ENCODE data around the gene OLFM1. TPM values are rescaled to one million over a fixed set of nuclear protein-coding genes. Genes with fewer than 3 reads are reported as not detected.

OLFM1 gene
- total and polyA plus RNA-seq, 2 donors (not counting 1 experiment from before 2014, with no cell fraction given), result 0.07 TPM; not detected in 1

DNA sequence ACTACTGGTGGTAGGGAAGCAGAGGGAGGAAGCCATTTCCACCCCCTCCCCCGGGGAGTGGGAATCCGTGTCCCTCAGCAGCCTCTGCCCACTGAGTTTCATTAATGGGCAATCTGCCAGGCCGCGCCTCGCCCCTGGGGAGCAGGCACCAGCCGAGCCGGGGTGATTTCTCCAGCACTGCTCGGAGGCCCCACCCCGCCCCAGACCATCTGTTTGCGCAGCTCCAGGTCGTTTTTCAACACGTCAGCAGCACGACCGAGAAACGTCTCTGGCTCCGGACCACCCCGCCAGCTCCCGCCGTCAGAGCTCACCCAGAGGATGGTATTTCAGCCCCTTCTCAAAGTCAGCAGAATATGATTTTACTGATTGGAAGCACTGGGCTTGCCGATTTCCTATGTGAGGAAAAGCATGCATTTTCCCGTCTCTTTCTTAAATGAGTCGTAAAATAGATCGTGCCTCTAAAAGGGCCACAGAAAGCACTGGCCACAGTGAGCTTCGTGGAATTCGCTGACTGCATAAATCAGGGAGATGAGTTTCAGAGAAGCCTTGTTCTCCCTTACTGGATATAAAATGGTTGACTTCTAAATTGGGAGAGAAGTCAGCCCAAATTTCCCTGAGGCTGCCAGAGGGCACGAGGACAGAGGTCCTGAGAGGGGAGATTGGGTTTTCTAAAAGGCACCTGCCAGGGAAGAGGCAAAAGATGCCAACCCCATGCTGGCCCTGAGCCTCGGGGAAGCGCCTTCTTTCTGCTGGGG is 47.0 kb downstream of the OLFM1 start:
- H3K9me3 ChIP-seq (ENCODE audit: control extremely low read depth in 1 of 3, control insufficient read depth in 2 of 3, insufficient read depth in 1 of 3, low read length in 2 of 3), result peaks cover 0 to 41% (median 0%) of the 10 kb centered on the region in 3 donors
- POLR2A ChIA-PET, result no interaction called here
- H3K4me1 Mint-ChIP-seq, result no peaks in the 10 kb centered on the region
- TF ChIP-seq EZH2 (IDR thresholded peaks at IDR 0.05; ENCODE audit: borderline replicate concordance, insufficient read depth, low read depth, low read length, poor library complexity, severe bottlenecking), result no peak
- TF ChIP-seq, protein P1, sequence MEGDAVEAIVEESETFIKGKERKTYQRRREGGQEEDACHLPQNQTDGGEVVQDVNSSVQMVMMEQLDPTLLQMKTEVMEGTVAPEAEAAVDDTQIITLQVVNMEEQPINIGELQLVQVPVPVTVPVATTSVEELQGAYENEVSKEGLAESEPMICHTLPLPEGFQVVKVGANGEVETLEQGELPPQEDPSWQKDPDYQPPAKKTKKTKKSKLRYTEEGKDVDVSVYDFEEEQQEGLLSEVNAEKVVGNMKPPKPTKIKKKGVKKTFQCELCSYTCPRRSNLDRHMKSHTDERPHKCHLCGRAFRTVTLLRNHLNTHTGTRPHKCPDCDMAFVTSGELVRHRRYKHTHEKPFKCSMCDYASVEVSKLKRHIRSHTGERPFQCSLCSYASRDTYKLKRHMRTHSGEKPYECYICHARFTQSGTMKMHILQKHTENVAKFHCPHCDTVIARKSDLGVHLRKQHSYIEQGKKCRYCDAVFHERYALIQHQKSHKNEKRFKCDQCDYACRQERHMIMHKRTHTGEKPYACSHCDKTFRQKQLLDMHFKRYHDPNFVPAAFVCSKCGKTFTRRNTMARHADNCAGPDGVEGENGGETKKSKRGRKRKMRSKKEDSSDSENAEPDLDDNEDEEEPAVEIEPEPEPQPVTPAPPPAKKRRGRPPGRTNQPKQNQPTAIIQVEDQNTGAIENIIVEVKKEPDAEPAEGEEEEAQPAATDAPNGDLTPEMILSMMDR (IDR thresholded peaks at IDR 0.05), result no peak
- H3K36me3 ChIP-seq (replicated peaks in 1 of 2; ENCODE audit: control extremely low read depth in 1 of 2, control insufficient read depth in 1 of 2, extremely low read depth in 1 of 2, insufficient read depth in 2 of 2, low read length in 1 of 2), result no peaks in the 10 kb centered on the region
- CTCF ChIA-PET, result no interaction called here
- H3K9ac ChIP-seq (ENCODE audit: low read length), result no peak overlapping the region
- 88% methylated on average over 26 of the region's 28 CpGs for WGBS (ENCODE audit: insufficient coverage)
- H3K4me3 ChIP-seq (ENCODE audit: control extremely low read depth in 1 of 5, extremely low read depth in 1 of 5, insufficient read depth in 1 of 5, low read depth in 2 of 5, low read length in 4 of 5), result no peak overlapping the region
- no peaks in the 10 kb centered on the region for H3K79me2 ChIP-seq (ENCODE audit: control insufficient read depth, insufficient read depth, low read length)
- no peak overlapping the region for H2AFZ ChIP-seq (ENCODE audit: insufficient read depth, low read depth, low read length, poor library complexity, severe bottlenecking)
- H3K27me3 Mint-ChIP-seq, result peaks cover 7% of the 10 kb centered on the region
- DNase-seq (no peak), ATAC-seq (ENCODE audit: low read depth) (no peak)
- no peaks in the 10 kb centered on the region for H3K4me1 ChIP-seq (ENCODE audit: control insufficient read depth in 2 of 2, insufficient read depth in 2 of 2, low read length in 2 of 2)
- intact Hi-C loops (cut with micrococcal nuclease), result no loop called here
- no peak overlapping the region for H3K4me2 ChIP-seq (replicated peaks; ENCODE audit: low read depth, low read length, poor library complexity, severe bottlenecking)
- no peaks in the 10 kb centered on the region for H4K20me1 ChIP-seq (ENCODE audit: control insufficient read depth, insufficient read depth, low read length, poor library complexity, severe bottlenecking)
- H3K27me3 ChIP-seq (replicated peaks in 1 of 4; ENCODE audit: control extremely low read depth in 1 of 4, control insufficient read depth in 3 of 4, insufficient read depth in 4 of 4, low read length in 3 of 4), result peaks cover 0 to 4% (median 0%) of the 10 kb centered on the region in 4 experiments
- no peak overlapping the region for H3K4me3 Mint-ChIP-seq
- H3K27ac Mint-ChIP-seq, result no peak overlapping the region
- no peaks in the 10 kb centered on the region for H3K9me3 Mint-ChIP-seq (ENCODE audit: insufficient read depth)
- no peak overlapping the region for H3K27ac ChIP-seq (ENCODE audit: low read length in 2 of 2)

DNA sequence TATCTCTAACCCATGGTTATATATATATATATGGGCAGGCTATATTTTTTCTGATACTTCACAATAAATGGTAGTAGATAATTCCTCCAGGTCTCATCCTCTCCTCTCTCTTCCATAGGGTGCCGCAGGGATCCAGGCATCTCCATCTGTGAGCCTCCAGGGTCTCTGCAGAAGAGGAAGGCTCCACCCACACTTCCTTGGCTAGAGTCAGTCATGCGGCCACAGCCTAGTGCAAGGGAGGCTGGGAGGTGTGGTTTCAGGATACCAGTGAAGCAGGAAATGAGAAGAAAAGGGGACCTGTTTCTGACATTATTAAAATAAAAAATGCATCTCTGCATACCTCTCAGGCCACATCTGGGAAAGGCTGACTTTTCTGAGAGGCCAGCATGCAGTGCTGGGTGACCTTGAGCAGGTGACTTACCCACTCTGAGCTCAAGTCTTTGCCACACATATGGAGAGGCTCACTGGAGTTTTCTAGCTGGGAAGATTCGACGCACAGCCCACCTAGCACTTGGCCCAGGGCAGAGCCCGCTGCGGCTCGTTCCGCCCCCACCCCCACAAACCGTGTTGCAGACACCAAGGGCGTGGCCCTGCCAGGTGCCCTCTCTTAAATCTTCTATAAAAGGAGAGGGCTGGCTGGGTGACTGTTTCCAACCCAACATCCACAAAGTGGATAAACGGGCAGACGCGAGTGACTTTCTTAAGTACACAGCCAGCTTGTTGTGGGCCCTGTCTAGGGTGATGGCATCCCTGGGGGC is 47.9 kb downstream of the OLFM1 start:
- no peak overlapping the region for H3K4me3 ChIP-seq (ENCODE audit: control extremely low read depth in 1 of 5, extremely low read depth in 1 of 5, insufficient read depth in 1 of 5, low read depth in 2 of 5, low read length in 4 of 5)
- H3K4me2 ChIP-seq (replicated peaks; ENCODE audit: low read depth, low read length, poor library complexity, severe bottlenecking), result no peak overlapping the region
- DNase-seq, result no peak
- no peak overlapping the region for H3K27ac Mint-ChIP-seq
- H3K79me2 ChIP-seq (ENCODE audit: control insufficient read depth, insufficient read depth, low read length), result no peaks in the 10 kb centered on the region
- H3K27me3 ChIP-seq (replicated peaks in 1 of 4; ENCODE audit: control extremely low read depth in 1 of 4, control insufficient read depth in 3 of 4, insufficient read depth in 4 of 4, low read length in 3 of 4), result peaks cover 0 to 4% (median 0%) of the 10 kb centered on the region in 4 experiments
- H3K27ac ChIP-seq (ENCODE audit: low read length in 2 of 2), result no peak overlapping the region
- peaks cover 0 to 37% (median 0%) of the 10 kb centered on the region in 3 donors for H3K9me3 ChIP-seq (ENCODE audit: control extremely low read depth in 1 of 3, control insufficient read depth in 2 of 3, insufficient read depth in 1 of 3, low read length in 2 of 3)
- POLR2A ChIA-PET, result no interaction called here
- 83% methylated on average over 8 of the region's 13 CpGs for WGBS (ENCODE audit: insufficient coverage)
- no peaks in the 10 kb centered on the region for H3K4me1 Mint-ChIP-seq
- H3K4me1 ChIP-seq (ENCODE audit: control insufficient read depth in 2 of 2, insufficient read depth in 2 of 2, low read length in 2 of 2), result no peaks in the 10 kb centered on the region
- no peak overlapping the region for H3K4me3 Mint-ChIP-seq
- TF ChIP-seq EZH2 (IDR thresholded peaks at IDR 0.05; ENCODE audit: borderline replicate concordance, insufficient read depth, low read depth, low read length, poor library complexity, severe bottlenecking), result no peak
- TF ChIP-seq, protein P1 (IDR thresholded peaks at IDR 0.05), result no peak
- intact Hi-C loops (cut with micrococcal nuclease), result no loop called here
- ATAC-seq (ENCODE audit: low read depth), result no peak
- H3K36me3 ChIP-seq (replicated peaks in 1 of 2; ENCODE audit: control extremely low read depth in 1 of 2, control insufficient read depth in 1 of 2, extremely low read depth in 1 of 2, insufficient read depth in 2 of 2, low read length in 1 of 2), result no peaks in the 10 kb centered on the region
- H4K20me1 ChIP-seq (ENCODE audit: control insufficient read depth, insufficient read depth, low read length, poor library complexity, severe bottlenecking), result no peaks in the 10 kb centered on the region
- no peak overlapping the region for H2AFZ ChIP-seq (ENCODE audit: insufficient read depth, low read depth, low read length, poor library complexity, severe bottlenecking)
- H3K27me3 Mint-ChIP-seq, result peaks cover 7% of the 10 kb centered on the region
- CTCF ChIA-PET, result no interaction called here
- H3K9ac ChIP-seq (ENCODE audit: low read length), result no peak overlapping the region
- no peaks in the 10 kb centered on the region for H3K9me3 Mint-ChIP-seq (ENCODE audit: insufficient read depth)
